NCI-H345 treated with DMSO at 0.1 percent for 48 hours (cell line): Measurements from ENCODE around the gene ATP8B3.

ENCODE experiments used
- DNase-seq: peaks from one replicate; lab custom pipeline; 2025; ENCODE audit not compliant: unreplicated experiment; lab: John Stamatoyannopoulos, UW

The ATP8B3 gene

GRCh38 chr19:1811942-1812425 is at the start of gene ATP8B3:
Gene ATP8B3 (minus strand): TSS chr19:1812276. CDS start chr19:1811736, 540 bp downstream.
- no peak for DNase-seq

- no peak for DNase-seq
Observed at GRCh38 chr19:1861599-1862031, 49.5 kb upstream of the ATP8B3 start.

- no peak for DNase-seq
Observed at GRCh38 chr19:1860821-1861598, 48.9 kb upstream of the ATP8B3 start.

- no peak for DNase-seq
Observed at GRCh38 chr19:1860042-1860775, 48.1 kb upstream of the ATP8B3 start.

GRCh38 chr19:1859331-1859781 is 47.3 kb upstream of the ATP8B3 start:
- no peak for DNase-seq

- no peak for DNase-seq
Observed at GRCh38 chr19:1858412-1859081, 46.5 kb upstream of the ATP8B3 start.

GRCh38 chr19:1857648-1858326 is 45.7 kb upstream of the ATP8B3 start:
- DNase-seq, result no peak

- DNase-seq, result no peak
Observed at GRCh38 chr19:1856698-1857603, 44.9 kb upstream of the ATP8B3 start.

GRCh38 chr19:1856345-1856697 is 44.2 kb upstream of the ATP8B3 start:
- no peak for DNase-seq

GRCh38 chr19:1855828-1856255 is 43.8 kb upstream of the ATP8B3 start:
- no peak for DNase-seq

GRCh38 chr19:1855040-1855827 is 43.2 kb upstream of the ATP8B3 start:
- no peak for DNase-seq

- DNase-seq, result no peak
Observed at GRCh38 chr19:1854542-1855039, 42.5 kb upstream of the ATP8B3 start.

- no peak for DNase-seq
Observed at GRCh38 chr19:1854039-1854541, 42.0 kb upstream of the ATP8B3 start.

- DNase-seq, result no peak
Observed at GRCh38 chr19:1853295-1854038, 41.4 kb upstream of the ATP8B3 start.

GRCh38 chr19:1852581-1853128 is 40.6 kb upstream of the ATP8B3 start:
- DNase-seq, result no peak

GRCh38 chr19:1851654-1852580 is 39.8 kb upstream of the ATP8B3 start:
- no peak for DNase-seq
